Stimulated activated CD4-positive, alpha-beta T cell treated with anti-CD3 and anti-CD28 coated beads, Interleukin-15, amount 100 ng/mL, for 24 hours (primary cell): Measurements from ENCODE around the gene CTAGE8.
"Not testable (repeated sequence)": the region's sequence is repeated elsewhere in the genome, so short reads cannot be mapped to it uniquely, and the experiment has no call there.

Source experiments
- DNase-seq: peaks from one replicate; pipeline ENCODE4 v3.0.0-alpha.2; 2020

The CTAGE8 gene

GRCh38 chr7:144252307-144252706 lies 16.8 kb downstream of the CTAGE8 start:
- DNase-seq: not testable (repeated sequence)

GRCh38 chr7:144247674-144248330 lies 21.3 kb downstream of the CTAGE8 start:
- DNase-seq: not testable (repeated sequence)

GRCh38 chr7:144246967-144247366 lies 22.1 kb downstream of the CTAGE8 start:
- not testable (repeated sequence) for DNase-seq

GRCh38 chr7:144245372-144245771 lies 23.7 kb downstream of the CTAGE8 start:
- DNase-seq: not testable (repeated sequence)

- DNase-seq: not testable (repeated sequence)
These were observed 29.7 kb downstream of the CTAGE8 start, which contains the start of gene OR2A42 for GRCh38 chr7:144239365-144239764. TSS of gene OR2A42 (minus strand) at chr7:144239605. CDS start at chr7:144232843, 6,762 bp downstream.

GRCh38 chr7:144238530-144239082 lies 30.5 kb downstream of the CTAGE8 start:
- not testable (repeated sequence) for DNase-seq

- DNase-seq: not testable (repeated sequence)
These were observed 36.0 kb downstream of the CTAGE8 start for GRCh38 chr7:144233039-144233438.

GRCh38 chr7:144231027-144231426 lies 38.1 kb downstream of the CTAGE8 start:
- DNase-seq: not testable (repeated sequence)

GRCh38 chr7:144228810-144229209 lies 40.3 kb downstream of the CTAGE8 start:
- not testable (repeated sequence) for DNase-seq

GRCh38 chr7:144226866-144227265 lies 42.2 kb downstream of the CTAGE8 start:
- DNase-seq: not testable (repeated sequence)

- not testable (repeated sequence) for DNase-seq
These were observed 45.4 kb downstream of the CTAGE8 start for GRCh38 chr7:144223675-144224074.

- not testable (repeated sequence) for DNase-seq
These were observed 48.6 kb downstream of the CTAGE8 start for GRCh38 chr7:144220531-144220930.

- DNase-seq: not testable (repeated sequence)
These were observed 49.9 kb downstream of the CTAGE8 start for GRCh38 chr7:144219149-144219548.

GRCh38 chr7:144218581-144218980 lies 50.5 kb downstream of the CTAGE8 start:
- not testable (repeated sequence) for DNase-seq

- not testable (repeated sequence) for DNase-seq
These were observed 51.9 kb downstream of the CTAGE8 start for GRCh38 chr7:144217200-144217599.
